GM12801 (cell line): ENCODE results near the gene RELCH.

Experiments used
- CTCF ChIP-seq: IDR thresholded peaks from one replicate; pipeline ENCODE4 v1.5.1; 2011; ENCODE audit warnings: control low read depth; ENCODE audit not compliant: insufficient read length; ENCODE audit errors: extremely low read depth

Gene RELCH

GRCh38 chr18:62324917-62325805, 138.1 kb downstream of the RELCH start, which contains the start of gene TNFRSF11A:
TSS of gene TNFRSF11A (plus strand) at chr18:62325310. CDS start at chr18:62325353, 43 bp downstream.
- no peak for TF ChIP-seq CTCF

- no peak for TF ChIP-seq CTCF
These were observed 139.0 kb downstream of the RELCH start for GRCh38 chr18:62325806-62326645.

- TF ChIP-seq CTCF = no peak
These were observed 139.7 kb downstream of the RELCH start for GRCh38 chr18:62326646-62327348.

- TF ChIP-seq CTCF = no peak
These were observed 140.9 kb downstream of the RELCH start for GRCh38 chr18:62327977-62328376.

GRCh38 chr18:62328586-62329525, 141.8 kb downstream of the RELCH start:
- TF ChIP-seq CTCF = no peak

- no peak for TF ChIP-seq CTCF
These were observed 142.8 kb downstream of the RELCH start for GRCh38 chr18:62329691-62330454.
